HG03097 (cell line): ENCODE measurements around the gene ORM1.
"Not testable (repeated sequence)": the region's sequence is repeated elsewhere in the genome, so short reads cannot be mapped to it uniquely, and the experiment has no call there.

ENCODE experiments used
- ATAC-seq: cut with Tn5 transposase; IDR thresholded peaks from one replicate; pipeline ENCODE4 v1.9.1; 2021; ENCODE audit not compliant: unreplicated experiment, low FRiP score

Gene ORM1

DNA sequence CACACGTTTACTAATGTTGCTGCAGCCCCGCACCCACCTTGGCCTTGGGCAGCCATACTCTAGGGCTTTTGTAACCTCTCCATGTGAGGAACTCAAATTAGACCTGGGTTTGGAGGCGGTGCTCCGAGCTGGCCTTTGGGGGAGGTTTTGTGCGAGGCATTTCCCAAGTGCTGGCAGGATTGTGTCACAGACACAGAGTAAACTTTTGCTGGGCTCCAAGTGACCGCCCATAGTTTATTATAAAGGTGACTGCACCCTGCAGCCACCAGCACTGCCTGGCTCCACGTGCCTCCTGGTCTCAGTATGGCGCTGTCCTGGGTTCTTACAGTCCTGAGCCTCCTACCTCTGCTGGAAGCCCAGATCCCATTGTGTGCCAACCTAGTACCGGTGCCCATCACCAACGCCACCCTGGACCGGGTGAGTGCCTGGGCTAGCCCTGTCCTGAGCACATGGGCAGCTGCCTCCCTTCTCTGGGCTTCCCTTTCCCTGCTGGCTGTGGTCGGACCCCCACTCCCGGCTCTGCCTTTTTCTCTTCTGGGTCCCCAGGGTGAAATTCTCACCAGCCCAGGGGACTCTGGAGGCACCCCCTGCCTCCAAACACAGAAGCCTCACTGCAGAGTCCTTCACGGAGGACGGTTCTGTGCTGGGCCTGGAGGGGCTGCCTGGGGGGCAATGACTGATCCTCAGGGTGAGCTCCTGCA lies at the start of gene ORM1:
ORM1 (plus strand) TSS at position 268 of the 701 bp plus-strand sequence; CDS start at position 304, 36 bp downstream.
- not testable (repeated sequence) for ATAC-seq

GRCh38 chr9:114273461-114273881 lies 49.4 kb upstream of the ORM1 start:
- no peak for ATAC-seq

DNA sequence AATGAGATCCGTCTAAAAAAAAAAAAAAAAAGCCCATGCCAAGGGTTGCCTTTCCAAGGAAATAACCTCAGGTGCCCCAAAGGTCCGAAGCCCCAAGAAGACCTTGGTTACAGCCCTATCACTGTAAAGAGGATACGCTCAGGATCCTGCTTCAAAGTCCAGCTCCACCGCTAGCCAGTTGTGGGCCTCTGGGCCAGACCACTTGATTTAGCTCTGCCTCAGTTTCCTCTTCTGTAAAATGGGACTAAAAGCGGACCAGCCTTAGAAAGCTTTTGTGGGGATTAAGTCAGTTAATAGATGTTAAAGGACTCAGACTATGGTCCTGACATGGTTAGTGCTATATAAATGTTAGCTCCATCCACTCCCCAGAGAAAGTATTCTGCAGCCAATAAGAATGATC lies 48.7 kb upstream of the ORM1 start:
- no peak for ATAC-seq

DNA sequence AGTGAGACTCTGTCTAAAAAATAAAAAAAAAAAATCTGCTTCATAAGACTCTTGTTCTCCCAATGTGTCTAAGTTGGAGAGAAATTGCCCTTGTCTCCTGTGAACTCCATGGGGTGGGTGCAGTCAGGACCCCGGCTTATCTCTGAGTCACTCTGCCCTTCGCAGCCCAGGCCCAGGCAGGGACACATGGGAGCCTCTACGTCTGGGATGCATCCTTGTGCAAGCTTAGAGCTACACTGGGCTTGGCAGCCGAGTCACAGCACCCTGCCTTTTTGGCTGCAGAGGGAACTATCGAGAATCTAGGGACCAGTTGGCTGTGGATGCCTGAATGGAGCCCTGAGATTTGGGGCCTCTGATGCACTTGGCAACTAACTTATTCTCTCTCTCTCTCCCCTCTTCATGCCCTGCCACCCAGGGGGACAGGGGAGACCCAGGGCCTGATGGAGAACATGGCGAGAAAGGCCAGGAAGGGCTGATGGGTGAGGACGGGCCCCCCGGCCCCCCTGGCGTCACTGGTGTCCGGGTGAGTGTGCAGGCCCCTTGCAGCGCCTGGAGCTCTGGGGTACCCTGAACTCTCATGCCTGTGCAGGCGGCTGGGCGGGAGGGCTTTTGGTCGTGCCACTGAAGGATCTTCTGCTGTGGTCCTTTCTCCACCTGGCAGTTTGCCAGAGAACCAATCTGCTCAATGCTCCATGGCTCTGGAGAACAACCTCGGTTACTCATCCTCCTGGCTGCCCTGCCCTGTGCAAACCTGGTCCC lies 47.5 kb upstream of the ORM1 start:
- no peak for ATAC-seq

GRCh38 chr9:114276908-114277821 lies 45.7 kb upstream of the ORM1 start:
- no peak for ATAC-seq

GRCh38 chr9:114278356-114278755 lies 44.5 kb upstream of the ORM1 start:
- ATAC-seq = no peak

GRCh38 chr9:114278881-114279570 lies 43.9 kb upstream of the ORM1 start:
- no peak for ATAC-seq

GRCh38 chr9:114279693-114280092 lies 43.2 kb upstream of the ORM1 start:
- no peak for ATAC-seq

DNA sequence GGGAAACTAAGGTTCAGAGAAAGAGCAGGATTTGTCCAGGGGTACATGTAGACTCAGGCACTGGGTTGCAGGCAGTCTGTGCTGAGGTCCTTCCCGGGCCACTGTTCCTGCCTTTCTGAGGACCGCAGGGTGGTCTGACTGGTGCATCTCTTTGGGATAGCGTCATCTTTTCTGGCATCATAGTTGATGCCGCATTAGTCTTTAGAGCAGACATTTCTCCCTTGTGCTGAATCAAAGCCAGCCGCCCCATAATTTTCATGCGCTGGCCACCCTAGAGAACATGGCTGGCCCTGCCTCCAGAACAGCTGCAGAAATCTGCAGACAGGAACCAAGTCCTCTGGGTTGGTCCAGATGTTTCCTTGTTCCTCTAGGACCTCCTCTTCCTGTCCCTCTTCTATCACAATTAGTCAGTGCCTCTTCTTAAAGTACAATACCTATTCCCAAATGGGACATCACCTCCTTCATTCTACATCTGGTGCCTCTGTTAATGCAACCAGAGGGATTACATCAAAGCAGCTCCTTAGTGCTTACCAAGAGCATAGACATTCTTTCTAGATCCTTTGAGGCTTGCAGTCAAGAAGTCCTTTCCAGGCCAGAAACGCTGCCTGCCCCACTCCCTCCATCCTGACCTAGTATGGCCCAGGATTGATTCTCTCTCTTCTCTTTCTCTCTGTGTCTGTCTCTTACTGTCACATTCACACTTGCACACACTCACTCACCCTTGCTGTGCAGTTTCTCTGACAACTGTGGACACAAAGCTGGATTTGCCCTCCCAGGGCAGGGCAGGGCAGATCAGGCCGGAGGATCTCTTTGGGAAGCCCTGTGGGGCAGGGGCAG lies 42.0 kb upstream of the ORM1 start:
- no peak for ATAC-seq

DNA sequence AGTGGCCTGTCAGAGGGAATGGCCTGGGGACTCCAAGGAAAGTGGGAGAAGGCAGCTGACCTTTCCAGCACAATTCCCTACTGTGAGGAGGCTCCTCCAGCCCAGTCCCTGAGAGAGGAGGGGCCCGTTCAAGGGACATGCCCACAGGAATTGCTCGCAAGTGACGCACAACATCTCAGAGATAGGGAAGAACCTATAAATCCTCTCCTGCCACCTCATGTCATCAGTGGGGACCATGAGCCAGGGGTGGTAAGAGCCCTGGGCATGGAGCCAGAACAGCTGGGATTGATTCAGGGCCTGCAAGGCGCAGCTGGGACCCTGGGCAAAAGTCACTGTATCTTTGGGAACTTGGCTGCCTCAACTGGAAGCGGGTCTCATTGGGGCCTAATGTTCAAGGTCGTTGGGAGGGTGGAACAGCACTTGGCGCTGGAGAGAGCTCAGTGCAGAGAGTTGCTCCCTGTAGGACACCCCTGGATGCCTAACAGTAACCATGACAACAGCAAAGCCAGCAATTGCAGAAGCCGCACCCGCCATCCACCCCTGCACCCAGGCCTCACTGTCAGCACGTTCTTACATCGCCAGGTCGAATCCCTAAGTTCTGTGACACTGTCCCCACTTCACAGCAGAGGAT lies 41.3 kb upstream of the ORM1 start:
- no peak for ATAC-seq

DNA sequence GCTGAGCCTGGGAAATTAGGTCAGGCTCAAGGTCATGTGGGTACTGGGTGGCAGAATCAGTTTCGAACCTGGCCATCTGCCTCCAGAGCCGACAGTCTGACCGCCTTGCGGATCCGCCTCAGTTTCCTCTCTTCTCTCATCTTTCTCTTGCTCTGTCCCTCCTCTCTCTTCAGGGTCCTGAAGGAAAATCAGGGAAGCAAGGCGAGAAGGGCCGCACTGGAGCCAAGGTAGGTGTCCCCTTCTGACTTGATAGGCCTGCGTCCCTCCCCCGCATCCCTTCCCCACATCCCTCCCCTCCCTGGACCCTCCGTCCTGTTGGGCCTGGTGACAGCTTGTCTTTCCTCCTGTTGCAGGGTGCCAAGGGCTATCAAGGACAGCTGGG lies 40.8 kb upstream of the ORM1 start:
- no peak for ATAC-seq

DNA sequence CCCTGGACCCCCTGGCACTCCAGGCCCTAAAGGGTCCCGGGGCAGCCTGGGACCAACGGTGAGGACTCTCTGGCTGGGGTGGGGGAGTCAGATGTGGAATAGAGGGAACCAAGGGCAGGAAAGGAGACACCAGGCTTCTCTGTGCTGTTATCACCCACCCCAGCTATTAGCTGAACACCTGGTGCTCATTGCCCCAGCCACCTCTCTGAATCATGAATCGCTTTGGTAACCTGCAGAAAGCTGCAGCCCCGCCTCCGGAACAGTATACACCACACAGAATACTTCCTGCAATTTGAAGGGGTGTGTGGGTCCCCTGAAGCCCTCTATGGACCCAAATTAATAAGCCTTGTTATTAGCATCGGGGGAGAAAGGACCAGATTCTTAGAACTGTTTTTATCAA lies 40.4 kb upstream of the ORM1 start:
- ATAC-seq = no peak

GRCh38 chr9:114282926-114283325 lies 40.0 kb upstream of the ORM1 start:
- ATAC-seq = no peak

DNA sequence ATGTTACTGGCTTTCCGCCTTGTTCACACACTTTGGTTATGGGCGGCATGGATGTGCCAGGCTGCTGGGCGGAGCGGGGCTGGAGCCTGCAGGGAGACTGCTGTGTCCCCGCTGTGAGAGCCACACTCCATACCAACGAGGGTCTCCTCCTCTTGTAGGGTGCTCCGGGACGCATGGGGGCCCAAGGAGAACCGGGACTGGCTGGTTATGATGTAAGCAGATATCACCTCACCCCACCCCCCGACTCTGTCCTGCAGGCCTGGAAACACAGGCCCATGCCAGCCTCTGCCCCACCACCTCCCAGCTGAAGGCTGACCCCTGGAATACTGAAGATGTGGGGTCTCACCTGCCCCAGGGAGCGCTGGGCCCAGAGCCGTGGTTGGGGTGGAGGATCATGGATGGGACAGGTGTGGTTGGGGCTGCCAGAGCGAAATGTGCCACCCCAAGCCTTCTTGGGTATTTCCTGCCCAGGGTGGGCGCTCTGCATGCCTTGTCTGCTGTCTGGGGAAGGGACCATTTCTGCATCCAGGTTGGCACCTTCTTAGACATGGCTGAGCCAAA lies 39.3 kb upstream of the ORM1 start:
- ATAC-seq = no peak

GRCh38 chr9:114284316-114285060 lies 38.4 kb upstream of the ORM1 start:
- no peak for ATAC-seq

DNA sequence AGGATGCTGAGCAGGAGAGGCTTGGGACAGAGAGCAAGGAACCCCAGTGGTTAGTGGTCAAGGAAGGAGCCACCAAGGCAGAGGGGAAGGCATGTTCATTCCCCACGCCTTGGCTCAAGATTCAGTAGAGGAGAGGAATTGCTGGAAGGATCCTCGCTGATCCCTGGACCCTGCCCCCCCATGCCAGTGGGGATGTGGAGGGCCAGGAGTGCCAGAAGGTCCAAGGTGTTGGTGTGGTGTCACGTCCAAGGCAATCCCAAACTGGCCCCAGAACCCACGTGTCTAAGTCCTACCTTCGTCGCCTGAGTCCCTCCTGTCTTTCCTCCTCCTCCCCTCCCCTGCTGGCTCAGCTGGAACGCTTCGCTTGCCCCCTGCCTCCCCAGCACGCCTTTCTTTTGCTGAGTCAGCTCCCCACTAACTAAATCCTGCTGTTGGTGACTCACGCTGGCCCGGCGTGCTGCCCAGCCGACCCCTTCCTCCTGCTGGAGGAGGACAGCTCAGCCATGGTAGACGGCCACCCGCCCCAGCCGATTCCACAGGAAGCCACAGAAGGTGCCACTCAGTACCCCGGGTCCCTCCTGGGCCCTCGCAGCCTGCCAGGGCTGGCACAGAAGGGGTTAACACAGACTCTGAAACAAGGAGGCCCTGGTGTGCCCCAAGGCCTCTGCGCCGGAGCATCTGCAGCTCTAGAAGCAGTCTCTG lies 37.6 kb upstream of the ORM1 start:
- no peak for ATAC-seq

GRCh38 chr9:114286146-114286679 lies 36.7 kb upstream of the ORM1 start:
- ATAC-seq = no peak
